NB4 (cell line): ENCODE results near the gene ANG.

ENCODE experiments used
- CTCF ChIP-seq: IDR thresholded peaks from one replicate; pipeline ENCODE4 v1.5.1; 2012; ENCODE audit warnings: low read depth, low read length
- MAX ChIP-seq: IDR thresholded peaks from 2 replicates; pipeline ENCODE4 v1.6.1; 2011; ENCODE audit warnings: low read depth, low read length
- POLR2A ChIP-seq: IDR thresholded peaks from 2 replicates; pipeline ENCODE4 v1.6.1; 2011; ENCODE audit warnings: mild to moderate bottlenecking; ENCODE audit not compliant: insufficient read length; ENCODE audit errors: extremely low read depth

- TF ChIP-seq MAX (no peak), CTCF (no peak), POLR2A (no peak)
Measured at GRCh38 chr14:20720741-20721140, 32.2 kb downstream of the ANG start.
